Fibroblast of lung (primary cell): ENCODE results near the gene ADAMTS17. TPM values are rescaled to one million over a fixed set of nuclear protein-coding genes. Genes with fewer than 3 reads are reported as not detected.

ENCODE experiments used
- DNase-seq, 2 donors: peaks; one replicate each; pipeline versions ENCODE4 v3.0.0 to v3.0.0-alpha.2; 2010; ENCODE audit warnings: low read depth in 2 of 2
- H2AFZ ChIP-seq: 2 replicates; pipeline ENCODE4 v1.5.1; 2012; ENCODE audit warnings: low read length, control low read depth, inconsistent platforms
- H3K27ac ChIP-seq: 2 replicates; pipeline ENCODE4 v1.5.1; 2011; ENCODE audit warnings: low read length, control low read depth; ENCODE audit not compliant: insufficient read depth
- H3K27me3 ChIP-seq: 2 replicates; pipeline ENCODE4 v1.5.1; 2011; ENCODE audit warnings: mild to moderate bottlenecking, low read length; ENCODE audit not compliant: control insufficient read depth, insufficient read depth
- H3K36me3 ChIP-seq: 2 replicates; pipeline ENCODE4 v1.5.1; 2011; ENCODE audit warnings: low read length; ENCODE audit not compliant: control insufficient read depth, insufficient read depth
- H3K4me1 ChIP-seq: 2 replicates; pipeline ENCODE4 v1.5.1; 2011; ENCODE audit warnings: low read length; ENCODE audit not compliant: control insufficient read depth, insufficient read depth; ENCODE audit errors: extremely low read depth
- H3K4me2 ChIP-seq: 2 replicates; pipeline ENCODE4 v1.5.1; 2011; ENCODE audit warnings: low read length, control low read depth; ENCODE audit not compliant: insufficient read depth; ENCODE audit errors: extremely low read depth
- H3K4me3 ChIP-seq, 4 experiments: fragments of 200-600 bp in 1 of 4; sonication (generic) in 1 of 4; replicated peaks in 1 of 4; 2 replicates each; pipeline ENCODE4 v1.5.1; 2011 to 2016; ENCODE audit warnings: low read length in 4 of 4, low read depth in 3 of 4, mild to moderate bottlenecking in 3 of 4, control low read depth in 2 of 4, inconsistent platforms in 1 of 4, mixed read lengths in 1 of 4; ENCODE audit not compliant: insufficient read depth in 1 of 4; ENCODE audit errors: control extremely low read depth in 1 of 4
- H3K79me2 ChIP-seq: 2 replicates; pipeline ENCODE4 v1.5.1; 2012; ENCODE audit warnings: mild to moderate bottlenecking, low read length, inconsistent platforms; ENCODE audit not compliant: control insufficient read depth, insufficient read depth
- H3K9ac ChIP-seq: 2 replicates; pipeline ENCODE4 v1.5.1; 2011; ENCODE audit warnings: mild to moderate bottlenecking, low read length, control low read depth; ENCODE audit not compliant: insufficient read depth
- H3K9me3 ChIP-seq: 2 replicates; pipeline ENCODE4 v1.5.1; 2012; ENCODE audit warnings: low read depth, low read length; ENCODE audit not compliant: control insufficient read depth, insufficient read depth
- H4K20me1 ChIP-seq: 2 replicates; pipeline ENCODE4 v1.5.1; 2011; ENCODE audit warnings: low read length; ENCODE audit not compliant: control insufficient read depth, insufficient read depth; ENCODE audit errors: extremely low read depth
- EZH2 ChIP-seq: IDR thresholded peaks from 2 replicates; pipeline ENCODE4 v1.5.1; 2012; ENCODE audit warnings: low read length, control low read depth, mild to moderate bottlenecking; ENCODE audit errors: missing control alignments
- polyA plus RNA-seq, 2 donors: library from polyadenylated mRNA; depleted of rRNA in 1 of 2; stranded (reverse) in 1 of 2; unstranded in 1 of 2; fragments of >200 nt; gene quantifications; 2 replicates each; pipeline ENCODE4 v1.2.1, GENCODE V29; 2011 to 2012; ENCODE audit warnings: missing spikeins in 1 of 2
- total RNA-seq: library from RNA; depleted of rRNA; stranded (reverse); fragments of >200 nt; gene quantifications from 2 replicates; pipeline ENCODE4 v1.2.1, GENCODE V29; 2014
- TF ChIP-seq, protein P1 (sequence below), 2 donors: IDR thresholded peaks in 1 of 2; conservative IDR thresholded peaks in 1 of 2; 1 replicate in 1 of 2; 2 replicates in 1 of 2; pipeline ENCODE4 v1.5.1; 2011 to 2012; ENCODE audit warnings: low read length in 2 of 2, control low read depth in 1 of 2, inconsistent platforms in 1 of 2, low read depth in 1 of 2, mild to moderate bottlenecking in 1 of 2

ADAMTS17 gene
- total and polyA plus RNA-seq, 2 donors (not counting 1 experiment from before 2014, with no cell fraction given), result 0.09 to 0.17 TPM

DNA sequence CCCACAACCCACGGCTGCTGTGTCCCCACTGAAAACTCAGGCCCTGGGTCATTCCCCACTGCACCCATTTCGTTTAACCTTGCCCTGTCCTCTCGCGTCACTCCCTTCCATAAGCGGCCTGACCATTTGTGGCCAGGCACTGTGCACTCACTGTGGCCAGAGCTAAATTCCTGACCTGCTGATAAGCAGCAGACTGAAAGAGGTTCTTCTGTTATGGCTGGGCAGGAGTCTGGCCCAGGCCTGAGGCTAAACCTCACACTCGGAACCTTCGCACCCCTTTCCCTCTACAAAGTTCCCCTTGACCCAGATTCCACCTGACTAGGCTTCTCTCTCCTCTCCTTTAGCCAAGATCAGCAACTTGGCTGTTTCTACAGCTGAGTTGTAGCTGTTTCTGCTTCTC, 62.3 kb downstream of the ADAMTS17 start:
- H3K4me1 ChIP-seq, result no peaks in the 10 kb centered on the region
- no peaks in the 10 kb centered on the region for H3K36me3 ChIP-seq
- no peak overlapping the region for H3K9ac ChIP-seq
- no peak for TF ChIP-seq EZH2
- TF ChIP-seq, protein P1, sequence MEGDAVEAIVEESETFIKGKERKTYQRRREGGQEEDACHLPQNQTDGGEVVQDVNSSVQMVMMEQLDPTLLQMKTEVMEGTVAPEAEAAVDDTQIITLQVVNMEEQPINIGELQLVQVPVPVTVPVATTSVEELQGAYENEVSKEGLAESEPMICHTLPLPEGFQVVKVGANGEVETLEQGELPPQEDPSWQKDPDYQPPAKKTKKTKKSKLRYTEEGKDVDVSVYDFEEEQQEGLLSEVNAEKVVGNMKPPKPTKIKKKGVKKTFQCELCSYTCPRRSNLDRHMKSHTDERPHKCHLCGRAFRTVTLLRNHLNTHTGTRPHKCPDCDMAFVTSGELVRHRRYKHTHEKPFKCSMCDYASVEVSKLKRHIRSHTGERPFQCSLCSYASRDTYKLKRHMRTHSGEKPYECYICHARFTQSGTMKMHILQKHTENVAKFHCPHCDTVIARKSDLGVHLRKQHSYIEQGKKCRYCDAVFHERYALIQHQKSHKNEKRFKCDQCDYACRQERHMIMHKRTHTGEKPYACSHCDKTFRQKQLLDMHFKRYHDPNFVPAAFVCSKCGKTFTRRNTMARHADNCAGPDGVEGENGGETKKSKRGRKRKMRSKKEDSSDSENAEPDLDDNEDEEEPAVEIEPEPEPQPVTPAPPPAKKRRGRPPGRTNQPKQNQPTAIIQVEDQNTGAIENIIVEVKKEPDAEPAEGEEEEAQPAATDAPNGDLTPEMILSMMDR (conservative IDR thresholded peaks at IDR 0.05 in 1 of 2, IDR thresholded peaks at IDR 0.05 in 1 of 2; ENCODE audit: low read depth in 1 of 2, low read length in 2 of 2), result no peak
- peak in 1 of 2 donors; percentile 23 for DNase-seq
- no peak overlapping the region for H3K4me3 ChIP-seq
- H3K27ac ChIP-seq, result no peak overlapping the region
- H3K79me2 ChIP-seq, result no peaks in the 10 kb centered on the region
- no peaks in the 10 kb centered on the region for H3K9me3 ChIP-seq
- no peak overlapping the region for H2AFZ ChIP-seq
- no peaks in the 10 kb centered on the region for H3K27me3 ChIP-seq
- no peaks in the 10 kb centered on the region for H4K20me1 ChIP-seq
- H3K4me2 ChIP-seq, result no peak overlapping the region

DNA sequence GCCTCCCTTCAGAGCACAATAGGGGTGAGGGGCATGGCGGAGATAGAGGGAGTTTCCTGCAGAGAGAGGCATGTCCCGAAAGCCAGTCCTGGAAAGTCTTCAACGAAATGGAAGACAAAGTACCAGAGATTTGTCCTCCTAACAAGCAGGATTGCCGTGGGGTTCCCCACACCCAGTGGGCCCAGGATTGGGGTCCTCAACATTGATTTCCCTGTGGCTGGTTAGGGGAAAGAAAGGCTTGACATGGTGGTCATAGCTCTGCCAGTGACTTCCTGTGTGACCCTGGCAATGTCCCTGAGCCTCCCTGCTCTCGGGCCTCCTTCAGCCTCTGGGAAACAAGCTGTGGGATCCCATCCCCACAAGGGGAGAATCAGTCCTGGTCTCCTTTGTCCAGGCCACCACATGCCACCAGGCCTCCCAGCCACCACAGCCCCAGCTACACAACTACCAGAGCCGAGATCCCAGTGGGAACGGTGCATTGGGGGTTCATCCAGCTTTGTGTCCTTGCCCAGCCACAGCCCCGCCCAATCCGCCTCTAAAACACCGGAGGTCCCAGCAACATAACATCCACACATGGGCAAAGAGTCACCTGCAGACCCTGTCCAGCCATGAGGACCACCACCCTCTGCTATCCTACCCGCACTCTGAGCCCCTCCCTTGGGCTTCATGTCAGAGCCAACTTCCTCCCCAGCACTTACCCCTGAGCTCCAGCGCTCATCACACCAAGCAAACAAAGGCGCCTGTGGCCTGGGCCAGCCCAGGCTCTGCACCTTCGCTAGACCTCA, 63.0 kb downstream of the ADAMTS17 start:
- Histone ChIP-seq H3K79me2 (no peaks in the 10 kb centered on the region), H3K4me1 (no peaks in the 10 kb centered on the region), H3K9ac (no peak overlapping the region), H3K9me3 (no peaks in the 10 kb centered on the region), H3K27ac (no peak overlapping the region), H3K4me3 (no peak overlapping the region), H4K20me1 (no peaks in the 10 kb centered on the region), H2AFZ (no peak overlapping the region), H3K4me2 (no peak overlapping the region), H3K27me3 (no peaks in the 10 kb centered on the region), H3K36me3 (no peaks in the 10 kb centered on the region)
- no peak for DNase-seq
- no peak for TF ChIP-seq EZH2
- TF ChIP-seq, protein P1 (conservative IDR thresholded peaks at IDR 0.05 in 1 of 2, IDR thresholded peaks at IDR 0.05 in 1 of 2; ENCODE audit: low read depth in 1 of 2, low read length in 2 of 2), result no peak

DNA sequence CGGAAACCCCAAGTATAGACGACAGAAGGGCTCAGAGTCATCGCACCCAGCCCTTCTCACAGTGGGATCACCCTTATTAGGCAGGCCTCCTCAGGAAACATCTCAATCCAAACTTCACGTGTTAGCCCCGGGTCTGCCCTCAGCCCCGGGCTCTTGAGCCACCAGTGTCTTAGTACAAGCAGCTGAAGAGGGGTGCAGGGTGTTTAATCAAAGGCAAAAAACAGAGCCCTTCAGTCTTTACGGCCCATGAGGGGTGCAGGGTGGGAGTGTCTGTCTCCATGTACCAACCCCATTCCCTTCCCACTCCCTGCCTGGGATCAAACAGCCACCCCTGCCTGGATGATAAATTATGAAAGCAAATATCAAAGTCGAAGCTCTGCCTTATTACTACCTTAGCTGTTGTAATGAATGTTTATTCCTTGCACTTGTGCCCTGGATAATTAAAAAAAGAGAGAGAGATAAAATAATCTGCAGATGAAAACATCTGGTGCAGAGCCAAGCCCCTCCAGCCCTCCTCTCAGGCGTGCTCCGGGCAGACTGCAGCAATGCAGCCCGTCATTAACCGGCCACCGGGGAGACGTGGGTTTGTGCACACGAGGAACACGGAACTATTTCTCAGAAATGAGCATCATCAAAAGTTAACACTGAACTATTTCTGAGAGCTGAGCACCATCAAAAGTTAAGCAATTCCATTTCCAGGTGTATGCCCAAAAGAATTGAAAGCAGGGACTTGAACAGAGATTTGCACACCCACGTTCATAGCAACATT, 64.5 kb downstream of the ADAMTS17 start:
- Histone ChIP-seq H3K79me2 (no peaks in the 10 kb centered on the region), H3K4me2 (no peak overlapping the region), H3K27ac (no peak overlapping the region), H3K36me3 (no peaks in the 10 kb centered on the region), H3K4me1 (no peaks in the 10 kb centered on the region), H3K9ac (no peak overlapping the region), H3K9me3 (no peaks in the 10 kb centered on the region), H3K27me3 (no peaks in the 10 kb centered on the region), H3K4me3 (no peak overlapping the region), H2AFZ (no peak overlapping the region), H4K20me1 (no peaks in the 10 kb centered on the region)
- no peak for DNase-seq
- TF ChIP-seq, protein P1 (conservative IDR thresholded peaks at IDR 0.05 in 1 of 2, IDR thresholded peaks at IDR 0.05 in 1 of 2; ENCODE audit: low read depth in 1 of 2, low read length in 2 of 2), result no peak
- no peak for TF ChIP-seq EZH2
